ENCODE measurements around the gene BMPR1B.

Gene BMPR1B

DNA sequence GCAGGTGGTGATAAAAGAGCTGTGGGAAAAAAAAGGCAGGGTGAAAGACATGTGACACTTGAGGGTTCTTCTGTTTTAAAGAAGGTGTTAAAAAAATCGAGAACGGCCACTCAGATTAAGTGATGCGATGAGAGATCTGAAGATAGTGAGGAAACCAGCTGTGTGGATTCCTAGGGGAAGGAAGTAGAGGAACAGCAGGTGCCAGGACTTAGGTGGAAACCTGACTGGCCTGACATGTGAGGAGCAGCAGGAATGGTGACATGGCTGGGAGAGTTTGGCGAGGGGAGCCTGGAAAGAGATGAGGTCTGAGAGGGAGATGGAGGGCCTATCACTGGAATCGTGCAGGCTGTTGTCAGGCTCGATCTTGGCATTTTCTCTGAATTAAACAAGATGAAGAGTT is 55.5 kb downstream of the BMPR1B start:
- H2BK12ac ChIP-seq (ENCODE audit: low read length) = no peak overlapping the region
- no peak for DNase-seq
- H3K18ac ChIP-seq (ENCODE audit: low read length) = no peak overlapping the region
- H3K27me3 ChIP-seq (ENCODE audit: insufficient read depth, low read length) = no peaks in the 10 kb centered on the region
- no peak overlapping the region for H3K27ac ChIP-seq (ENCODE audit: low read depth, low read length)
- H2AK5ac ChIP-seq (ENCODE audit: low read length) = no peak overlapping the region
- no peak overlapping the region for H4K91ac ChIP-seq (ENCODE audit: low read depth, low read length)
- no peaks in the 10 kb centered on the region for H3K4me1 ChIP-seq (ENCODE audit: control insufficient read depth in 1 of 2, insufficient read depth in 2 of 2, low read length in 2 of 2)
- H3K79me1 ChIP-seq (ENCODE audit: low read length) = no peaks in the 10 kb centered on the region
- H3K4me2 ChIP-seq (ENCODE audit: low read length) = no peak overlapping the region
- no peak overlapping the region for H4K8ac ChIP-seq (ENCODE audit: low read depth, low read length)
- H3K9ac ChIP-seq (ENCODE audit: low read length) = no peak overlapping the region
- no peaks in the 10 kb centered on the region for H3K9me3 ChIP-seq (ENCODE audit: insufficient read depth, low read depth, low read length)
- H3K4ac ChIP-seq (ENCODE audit: low read depth, low read length) = no peak overlapping the region
- no peak overlapping the region for H2BK5ac ChIP-seq (ENCODE audit: low read depth, low read length, poor library complexity)
- WGBS (ENCODE audit: extremely low coverage, insufficient coverage, insufficient read length) = no CpG with 5 or more reads among the region's 6 CpGs
- H3K4me3 ChIP-seq (ENCODE audit: low read depth, low read length) = no peak overlapping the region
- H3K36me3 ChIP-seq (ENCODE audit: control insufficient read depth in 1 of 2, insufficient read depth in 2 of 2, low read length in 2 of 2) = no peaks in the 10 kb centered on the region
- no peaks in the 10 kb centered on the region for H3K79me2 ChIP-seq (ENCODE audit: control insufficient read depth, insufficient read depth, low read length, poor library complexity)
- H3K23ac ChIP-seq (ENCODE audit: low read length) = no peak overlapping the region
- H4K12ac ChIP-seq (ENCODE audit: low read depth, low read length) = no peak overlapping the region
- H3K14ac ChIP-seq (ENCODE audit: low read length) = no peak overlapping the region
- H2BK120ac ChIP-seq (ENCODE audit: insufficient read depth, low read length, poor library complexity) = no peak overlapping the region
- no peak overlapping the region for H2AFZ ChIP-seq (ENCODE audit: insufficient read depth, low read length, poor library complexity)

DNA sequence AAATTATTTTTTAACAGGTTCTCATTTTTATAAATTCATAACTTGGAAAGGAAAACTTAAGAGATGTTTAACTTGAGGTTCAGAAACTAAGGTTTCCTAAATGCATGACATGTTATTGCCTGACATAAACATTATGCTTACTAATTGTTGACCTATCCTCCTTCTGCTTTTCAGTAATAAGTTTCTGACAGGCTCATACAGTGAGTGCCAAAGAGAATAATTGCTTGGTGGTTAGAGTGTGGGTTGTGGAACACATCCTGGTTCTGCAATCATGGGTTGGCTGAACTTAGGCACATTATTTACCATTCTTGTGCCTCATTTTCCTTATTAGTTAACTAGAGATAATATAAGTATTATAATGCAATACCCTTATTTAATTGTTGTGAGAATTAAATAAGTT is 56.5 kb downstream of the BMPR1B start:
- no peak overlapping the region for H2AK5ac ChIP-seq (ENCODE audit: low read length)
- H3K4me3 ChIP-seq (ENCODE audit: low read depth, low read length) = no peak overlapping the region
- no peaks in the 10 kb centered on the region for H3K79me2 ChIP-seq (ENCODE audit: control insufficient read depth, insufficient read depth, low read length, poor library complexity)
- H3K79me1 ChIP-seq (ENCODE audit: low read length) = no peaks in the 10 kb centered on the region
- H4K12ac ChIP-seq (ENCODE audit: low read depth, low read length) = no peak overlapping the region
- no peak overlapping the region for H4K91ac ChIP-seq (ENCODE audit: low read depth, low read length)
- H3K27me3 ChIP-seq (ENCODE audit: insufficient read depth, low read length) = no peaks in the 10 kb centered on the region
- no peak overlapping the region for H2BK5ac ChIP-seq (ENCODE audit: low read depth, low read length, poor library complexity)
- no peak overlapping the region for H3K4me2 ChIP-seq (ENCODE audit: low read length)
- no peaks in the 10 kb centered on the region for H3K9me3 ChIP-seq (ENCODE audit: insufficient read depth, low read depth, low read length)
- H2BK120ac ChIP-seq (ENCODE audit: insufficient read depth, low read length, poor library complexity) = no peak overlapping the region
- no peak overlapping the region for H4K8ac ChIP-seq (ENCODE audit: low read depth, low read length)
- H3K4me1 ChIP-seq (ENCODE audit: control insufficient read depth in 1 of 2, insufficient read depth in 2 of 2, low read length in 2 of 2) = no peaks in the 10 kb centered on the region
- no peak for DNase-seq
- no peak overlapping the region for H3K18ac ChIP-seq (ENCODE audit: low read length)
- no peaks in the 10 kb centered on the region for H3K36me3 ChIP-seq (ENCODE audit: control insufficient read depth in 1 of 2, insufficient read depth in 2 of 2, low read length in 2 of 2)
- H3K4ac ChIP-seq (ENCODE audit: low read depth, low read length) = no peak overlapping the region
- no peak overlapping the region for H2BK12ac ChIP-seq (ENCODE audit: low read length)
- no peak overlapping the region for H3K27ac ChIP-seq (ENCODE audit: low read depth, low read length)
- H3K23ac ChIP-seq (ENCODE audit: low read length) = no peak overlapping the region
- no peak overlapping the region for H3K14ac ChIP-seq (ENCODE audit: low read length)
- H2AFZ ChIP-seq (ENCODE audit: insufficient read depth, low read length, poor library complexity) = no peak overlapping the region
- H3K9ac ChIP-seq (ENCODE audit: low read length) = no peak overlapping the region

DNA sequence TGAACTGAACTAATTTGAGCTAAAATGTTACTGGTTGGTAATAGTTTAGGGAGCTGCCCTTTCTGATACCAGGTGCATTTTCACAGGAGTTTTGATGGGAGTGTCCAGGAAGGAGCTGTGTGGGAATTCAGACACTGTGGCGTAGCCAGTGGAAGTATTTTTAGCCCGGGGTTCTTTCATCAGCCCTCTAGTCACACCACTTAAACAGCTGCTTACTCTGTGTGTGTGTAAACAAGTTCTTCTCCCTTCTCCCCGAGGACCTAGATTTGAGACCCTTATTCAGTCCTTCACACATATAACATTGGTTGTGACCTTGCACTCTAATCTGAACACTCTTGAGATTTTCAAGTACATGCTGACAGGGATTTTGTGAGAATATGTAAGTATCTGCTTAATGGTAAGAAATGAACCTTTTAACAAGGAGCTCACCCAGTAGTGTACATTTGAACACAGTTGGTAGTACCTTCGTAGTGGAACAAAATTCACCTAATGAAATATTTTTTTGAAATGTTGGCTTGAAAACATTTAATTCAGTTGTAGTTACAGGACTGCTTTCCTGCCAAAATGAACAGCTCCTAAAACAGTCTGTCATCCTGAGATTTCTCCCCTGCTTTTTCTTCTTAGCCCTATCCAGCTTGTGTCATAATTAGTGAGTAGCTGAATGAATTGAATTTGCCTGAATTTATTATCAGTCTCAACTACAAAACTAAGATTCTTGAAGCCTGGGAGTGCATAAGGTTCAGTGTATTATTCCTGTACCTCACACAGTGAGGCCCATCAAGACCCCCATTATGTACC is 61.8 kb downstream of the BMPR1B start:
- no peak overlapping the region for H3K14ac ChIP-seq (ENCODE audit: low read length)
- no peaks in the 10 kb centered on the region for H3K4me1 ChIP-seq (ENCODE audit: control insufficient read depth in 1 of 2, insufficient read depth in 2 of 2, low read length in 2 of 2)
- no peak overlapping the region for H2BK120ac ChIP-seq (ENCODE audit: insufficient read depth, low read length, poor library complexity)
- no peak overlapping the region for H3K23ac ChIP-seq (ENCODE audit: low read length)
- no peak overlapping the region for H2BK5ac ChIP-seq (ENCODE audit: low read depth, low read length, poor library complexity)
- peak in 1 of 2 donors; percentile 30 for DNase-seq
- H3K9me3 ChIP-seq (ENCODE audit: insufficient read depth, low read depth, low read length) = no peaks in the 10 kb centered on the region
- H3K79me1 ChIP-seq (ENCODE audit: low read length) = no peaks in the 10 kb centered on the region
- H3K79me2 ChIP-seq (ENCODE audit: control insufficient read depth, insufficient read depth, low read length, poor library complexity) = no peaks in the 10 kb centered on the region
- H3K4ac ChIP-seq (ENCODE audit: low read depth, low read length) = no peak overlapping the region
- no peak overlapping the region for H3K9ac ChIP-seq (ENCODE audit: low read length)
- H4K12ac ChIP-seq (ENCODE audit: low read depth, low read length) = no peak overlapping the region
- H3K36me3 ChIP-seq (ENCODE audit: control insufficient read depth in 1 of 2, insufficient read depth in 2 of 2, low read length in 2 of 2) = no peaks in the 10 kb centered on the region
- H4K8ac ChIP-seq (ENCODE audit: low read depth, low read length) = no peak overlapping the region
- H4K91ac ChIP-seq (ENCODE audit: low read depth, low read length) = no peak overlapping the region
- H2AK5ac ChIP-seq (ENCODE audit: low read length) = no peak overlapping the region
- no peak overlapping the region for H3K18ac ChIP-seq (ENCODE audit: low read length)
- no peak overlapping the region for H2AFZ ChIP-seq (ENCODE audit: insufficient read depth, low read length, poor library complexity)
- H3K4me2 ChIP-seq (ENCODE audit: low read length) = no peak overlapping the region
- H3K27ac ChIP-seq (ENCODE audit: low read depth, low read length) = no peak overlapping the region
- H3K27me3 ChIP-seq (ENCODE audit: insufficient read depth, low read length) = no peaks in the 10 kb centered on the region
- WGBS (ENCODE audit: extremely low coverage, insufficient coverage, insufficient read length) = no CpG with 5 or more reads among the region's 4 CpGs
- no peak overlapping the region for H2BK12ac ChIP-seq (ENCODE audit: low read length)
- H3K4me3 ChIP-seq (ENCODE audit: low read depth, low read length) = no peak overlapping the region

DNA sequence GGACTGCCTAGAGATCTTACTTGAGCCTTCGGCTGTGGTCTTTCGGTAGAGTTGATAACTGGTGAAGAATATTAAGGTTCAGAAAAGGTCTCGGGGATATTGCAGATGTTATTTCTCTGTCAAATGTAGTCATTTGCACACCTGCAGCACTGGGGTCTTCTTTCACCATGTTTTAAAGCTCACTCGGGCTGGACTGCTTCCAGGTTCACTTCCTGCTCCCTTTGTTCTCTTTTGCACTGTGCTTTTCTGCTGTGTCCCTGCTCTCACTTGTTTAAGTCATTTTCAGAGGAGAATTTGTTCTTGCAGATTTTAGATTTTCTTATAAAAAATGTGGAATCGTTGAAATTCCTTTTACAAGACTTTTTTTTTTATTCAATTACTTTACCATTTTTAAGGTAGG is 68.5 kb downstream of the BMPR1B start:
- no peak overlapping the region for H3K18ac ChIP-seq (ENCODE audit: low read length)
- H3K4me3 ChIP-seq (ENCODE audit: low read depth, low read length) = no peak overlapping the region
- no peak overlapping the region for H4K91ac ChIP-seq (ENCODE audit: low read depth, low read length)
- no CpG with 5 or more reads among the region's 5 CpGs for WGBS (ENCODE audit: extremely low coverage, insufficient coverage, insufficient read length)
- no peak overlapping the region for H2AFZ ChIP-seq (ENCODE audit: insufficient read depth, low read length, poor library complexity)
- no peaks in the 10 kb centered on the region for H3K79me1 ChIP-seq (ENCODE audit: low read length)
- no peak overlapping the region for H3K23ac ChIP-seq (ENCODE audit: low read length)
- H2BK12ac ChIP-seq (ENCODE audit: low read length) = no peak overlapping the region
- H4K8ac ChIP-seq (ENCODE audit: low read depth, low read length) = no peak overlapping the region
- H3K27ac ChIP-seq (ENCODE audit: low read depth, low read length) = no peak overlapping the region
- H3K79me2 ChIP-seq (ENCODE audit: control insufficient read depth, insufficient read depth, low read length, poor library complexity) = no peaks in the 10 kb centered on the region
- no peak overlapping the region for H4K12ac ChIP-seq (ENCODE audit: low read depth, low read length)
- no peak overlapping the region for H2BK5ac ChIP-seq (ENCODE audit: low read depth, low read length, poor library complexity)
- H3K27me3 ChIP-seq (ENCODE audit: insufficient read depth, low read length) = no peaks in the 10 kb centered on the region
- no peak overlapping the region for H3K9ac ChIP-seq (ENCODE audit: low read length)
- no peak for DNase-seq
- H3K4me1 ChIP-seq (ENCODE audit: control insufficient read depth in 1 of 2, insufficient read depth in 2 of 2, low read length in 2 of 2) = no peaks in the 10 kb centered on the region
- no peak overlapping the region for H2AK5ac ChIP-seq (ENCODE audit: low read length)
- H2BK120ac ChIP-seq (ENCODE audit: insufficient read depth, low read length, poor library complexity) = no peak overlapping the region
- no peaks in the 10 kb centered on the region for H3K9me3 ChIP-seq (ENCODE audit: insufficient read depth, low read depth, low read length)
- no peak overlapping the region for H3K4me2 ChIP-seq (ENCODE audit: low read length)
- no peaks in the 10 kb centered on the region for H3K36me3 ChIP-seq (ENCODE audit: control insufficient read depth in 1 of 2, insufficient read depth in 2 of 2, low read length in 2 of 2)
- H3K4ac ChIP-seq (ENCODE audit: low read depth, low read length) = no peak overlapping the region
- H3K14ac ChIP-seq (ENCODE audit: low read length) = no peak overlapping the region

All from trophoblast cell (in vitro differentiated cells and primary cell).